ENCODE measurements around the gene STPG2.
A peak's percentile ranks its signal among the peaks of the same experiment; 100 is the strongest.

The STPG2 gene

DNA sequence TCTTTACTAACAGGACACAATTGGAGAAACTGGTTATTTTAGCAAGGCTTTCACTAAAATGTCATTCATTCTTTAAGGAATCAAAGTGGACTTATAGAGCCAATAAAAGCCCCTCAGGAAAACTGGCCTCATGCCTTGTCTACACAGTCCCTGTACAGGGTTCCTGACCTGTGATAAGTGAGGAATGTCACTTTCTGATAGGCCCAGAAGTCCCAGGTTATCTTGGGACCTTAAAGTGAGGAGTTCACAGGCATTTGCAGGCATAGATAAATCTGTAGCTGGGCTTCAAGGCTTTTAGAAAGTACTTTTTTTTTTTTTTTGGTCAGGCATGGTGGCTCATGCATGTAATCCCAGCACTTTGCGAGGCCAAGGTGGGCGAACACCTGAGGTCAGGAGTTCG, 19.4 kb upstream of the STPG2 start:
- Histone ChIP-seq H3K4me2 (ENCODE audit: low read length) (no peak overlapping the region), H3K4me3 (ENCODE audit: low read length) (no peak overlapping the region), H4K20me1 (ENCODE audit: insufficient read depth, low read length) (no peaks in the 10 kb centered on the region), H3K9ac (ENCODE audit: low read length) (no peak overlapping the region), H3K4me1 (ENCODE audit: low read length) (no peaks in the 10 kb centered on the region), H3K9me3 (ENCODE audit: insufficient read depth, low read length) (no peaks in the 10 kb centered on the region), H3K36me3 (replicated peaks; ENCODE audit: low read depth, low read length) (no peaks in the 10 kb centered on the region), H3K27ac (ENCODE audit: low read length) (no peak overlapping the region), H2AFZ (ENCODE audit: low read depth, low read length) (no peak overlapping the region), H3K27me3 (ENCODE audit: low read depth, low read length) (no peaks in the 10 kb centered on the region), H3K79me2 (ENCODE audit: low read length) (no peaks in the 10 kb centered on the region)
- no peak for TF ChIP-seq EZH2phosphoT487 (IDR thresholded peaks at IDR 0.05; ENCODE audit: low read depth)
- TF ChIP-seq, protein P1, sequence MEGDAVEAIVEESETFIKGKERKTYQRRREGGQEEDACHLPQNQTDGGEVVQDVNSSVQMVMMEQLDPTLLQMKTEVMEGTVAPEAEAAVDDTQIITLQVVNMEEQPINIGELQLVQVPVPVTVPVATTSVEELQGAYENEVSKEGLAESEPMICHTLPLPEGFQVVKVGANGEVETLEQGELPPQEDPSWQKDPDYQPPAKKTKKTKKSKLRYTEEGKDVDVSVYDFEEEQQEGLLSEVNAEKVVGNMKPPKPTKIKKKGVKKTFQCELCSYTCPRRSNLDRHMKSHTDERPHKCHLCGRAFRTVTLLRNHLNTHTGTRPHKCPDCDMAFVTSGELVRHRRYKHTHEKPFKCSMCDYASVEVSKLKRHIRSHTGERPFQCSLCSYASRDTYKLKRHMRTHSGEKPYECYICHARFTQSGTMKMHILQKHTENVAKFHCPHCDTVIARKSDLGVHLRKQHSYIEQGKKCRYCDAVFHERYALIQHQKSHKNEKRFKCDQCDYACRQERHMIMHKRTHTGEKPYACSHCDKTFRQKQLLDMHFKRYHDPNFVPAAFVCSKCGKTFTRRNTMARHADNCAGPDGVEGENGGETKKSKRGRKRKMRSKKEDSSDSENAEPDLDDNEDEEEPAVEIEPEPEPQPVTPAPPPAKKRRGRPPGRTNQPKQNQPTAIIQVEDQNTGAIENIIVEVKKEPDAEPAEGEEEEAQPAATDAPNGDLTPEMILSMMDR (IDR thresholded peaks at IDR 0.05; ENCODE audit: low read depth, low read length): no peak

DNA sequence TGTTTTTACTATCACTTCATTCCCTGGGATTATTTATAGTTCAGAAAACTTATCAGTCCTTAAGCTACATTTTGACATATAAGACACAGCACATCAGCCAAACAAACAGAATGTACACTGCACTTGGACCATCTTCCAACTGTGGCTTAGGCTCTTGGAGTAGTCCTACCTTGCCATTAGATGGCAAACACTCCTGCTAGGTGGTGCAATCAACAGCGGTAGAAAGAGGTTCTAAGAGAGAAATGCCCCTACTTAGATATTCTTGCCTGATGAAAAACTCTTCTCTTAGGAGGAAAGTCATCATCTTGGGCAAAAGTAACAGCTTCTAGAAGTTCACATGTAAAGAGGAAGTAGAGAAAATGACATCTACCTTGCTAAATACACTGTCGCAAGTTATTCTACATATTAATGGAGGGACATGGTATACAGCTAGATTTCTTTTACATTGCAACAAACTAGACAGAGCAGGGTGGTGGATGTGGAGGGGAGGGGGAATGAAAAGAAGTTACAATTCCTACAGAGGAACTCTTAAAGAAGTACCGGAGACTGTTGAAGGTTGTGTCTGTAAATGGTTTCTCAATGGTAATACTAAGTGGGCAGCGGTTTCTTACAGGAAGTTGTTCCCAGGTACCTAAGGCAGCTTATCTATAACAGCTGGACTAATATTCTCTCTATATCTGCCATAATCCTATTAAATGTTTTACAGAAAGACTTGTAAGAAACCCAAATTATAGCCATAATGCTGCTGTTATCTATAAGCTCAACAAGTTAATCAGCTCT, 8.1 kb upstream of the STPG2 start:
- H3K27me3 ChIP-seq (ENCODE audit: low read depth, low read length): no peaks in the 10 kb centered on the region
- no peak overlapping the region for H3K9ac ChIP-seq (ENCODE audit: low read length)
- no peaks in the 10 kb centered on the region for H4K20me1 ChIP-seq (ENCODE audit: insufficient read depth, low read length)
- no peaks in the 10 kb centered on the region for H3K9me3 ChIP-seq (ENCODE audit: insufficient read depth, low read length)
- H2AFZ ChIP-seq (ENCODE audit: low read depth, low read length): peak overlapping the region; percentile 55
- H3K27ac ChIP-seq (ENCODE audit: low read length): peak overlapping the region; percentile 44
- peaks cover 33% of the 10 kb centered on the region for H3K4me1 ChIP-seq (ENCODE audit: low read length)
- TF ChIP-seq, protein P1 (IDR thresholded peaks at IDR 0.05; ENCODE audit: low read depth, low read length): peak; percentile 58
- no peak for TF ChIP-seq EZH2phosphoT487 (IDR thresholded peaks at IDR 0.05; ENCODE audit: low read depth)
- no peaks in the 10 kb centered on the region for H3K79me2 ChIP-seq (ENCODE audit: low read length)
- H3K4me2 ChIP-seq (ENCODE audit: low read length): peak overlapping the region; percentile 48
- no peaks in the 10 kb centered on the region for H3K36me3 ChIP-seq (replicated peaks; ENCODE audit: low read depth, low read length)
- H3K4me3 ChIP-seq (ENCODE audit: low read length): peak overlapping the region; percentile 13; the same call in 1 of the 2 replicates

DNA sequence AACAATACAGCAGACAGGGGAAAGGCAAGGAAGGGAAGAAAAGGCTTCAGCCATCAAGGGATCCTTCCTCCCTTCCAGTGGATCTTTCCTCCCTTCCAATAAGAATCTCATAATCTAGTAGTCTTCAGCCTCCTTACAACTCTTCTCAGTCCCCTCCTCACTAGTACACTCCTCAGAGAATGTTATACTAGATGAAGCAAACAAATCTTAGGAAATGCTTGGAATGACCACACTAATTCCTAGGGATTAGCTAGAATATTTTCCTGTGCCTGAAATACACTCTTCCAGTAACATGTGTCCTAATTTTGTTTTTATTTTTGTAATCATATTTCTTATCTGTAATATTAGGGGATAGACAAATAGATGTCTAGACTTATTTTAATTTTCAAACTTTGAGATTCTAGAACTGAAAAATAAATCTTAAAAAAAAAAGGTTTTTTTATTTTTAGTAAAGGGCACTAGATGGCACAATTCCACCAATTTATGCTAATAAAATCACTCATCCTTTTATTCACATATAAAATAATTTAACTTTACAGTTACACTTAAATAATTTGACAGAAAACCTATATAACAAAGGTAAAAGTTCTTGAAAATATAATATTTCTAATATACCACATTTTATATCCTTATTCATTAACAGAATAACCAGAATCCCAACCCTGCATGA, 7.0 kb upstream of the STPG2 start:
- Histone ChIP-seq H3K9ac (ENCODE audit: low read length) (no peak overlapping the region), H3K36me3 (replicated peaks; ENCODE audit: low read depth, low read length) (no peaks in the 10 kb centered on the region), H3K79me2 (ENCODE audit: low read length) (no peaks in the 10 kb centered on the region), H3K4me2 (ENCODE audit: low read length) (no peak overlapping the region), H2AFZ (ENCODE audit: low read depth, low read length) (no peak overlapping the region), H3K27ac (ENCODE audit: low read length) (no peak overlapping the region), H3K9me3 (ENCODE audit: insufficient read depth, low read length) (no peaks in the 10 kb centered on the region), H3K27me3 (ENCODE audit: low read depth, low read length) (no peaks in the 10 kb centered on the region), H3K4me1 (ENCODE audit: low read length) (peaks cover 33% of the 10 kb centered on the region), H3K4me3 (ENCODE audit: low read length) (no peak overlapping the region), H4K20me1 (ENCODE audit: insufficient read depth, low read length) (no peaks in the 10 kb centered on the region)
- TF ChIP-seq, protein P1 (IDR thresholded peaks at IDR 0.05; ENCODE audit: low read depth, low read length): peak; percentile 44
- TF ChIP-seq EZH2phosphoT487 (IDR thresholded peaks at IDR 0.05; ENCODE audit: low read depth): no peak

DNA sequence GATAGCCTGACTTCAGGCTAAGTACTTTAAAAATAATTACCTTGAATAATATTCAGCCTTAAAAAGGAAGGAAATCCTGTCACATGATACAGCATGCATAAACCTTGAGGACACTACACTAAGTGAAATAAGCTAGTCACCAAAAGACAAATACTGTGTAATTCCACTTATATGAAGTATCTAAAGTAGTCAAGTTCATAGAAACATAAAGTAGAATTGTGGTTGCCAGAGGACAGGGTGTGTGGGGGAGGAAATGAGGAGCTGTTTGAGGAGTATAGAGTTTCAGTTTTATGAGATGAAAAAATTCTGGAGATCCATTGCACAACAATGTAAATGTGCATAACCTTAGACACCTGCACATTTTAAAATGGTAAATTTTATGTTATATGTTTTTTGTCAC, 5.6 kb upstream of the STPG2 start:
- Histone ChIP-seq H3K27ac (ENCODE audit: low read length) (no peak overlapping the region), H3K9me3 (ENCODE audit: insufficient read depth, low read length) (no peaks in the 10 kb centered on the region), H3K79me2 (ENCODE audit: low read length) (no peaks in the 10 kb centered on the region), H3K36me3 (replicated peaks; ENCODE audit: low read depth, low read length) (no peaks in the 10 kb centered on the region), H2AFZ (ENCODE audit: low read depth, low read length) (no peak overlapping the region), H3K9ac (ENCODE audit: low read length) (no peak overlapping the region), H3K27me3 (ENCODE audit: low read depth, low read length) (no peaks in the 10 kb centered on the region), H3K4me1 (ENCODE audit: low read length) (peaks cover 40% of the 10 kb centered on the region), H3K4me3 (ENCODE audit: low read length) (no peak overlapping the region), H4K20me1 (ENCODE audit: insufficient read depth, low read length) (no peaks in the 10 kb centered on the region), H3K4me2 (ENCODE audit: low read length) (no peak overlapping the region)
- no peak for TF ChIP-seq EZH2phosphoT487 (IDR thresholded peaks at IDR 0.05; ENCODE audit: low read depth)
- TF ChIP-seq, protein P1 (IDR thresholded peaks at IDR 0.05; ENCODE audit: low read depth, low read length): no peak

All from OCI-LY3 (cell line).